HPDE6-E6E7 (cell line): ENCODE results near the gene SLC6A1.

ENCODE experiments used
- DNase-seq: peaks from one replicate; pipeline ENCODE4 v3.0.0; 2011; ENCODE audit warnings: missing footprints; ENCODE audit errors: extremely low spot score

The SLC6A1 gene

GRCh38 chr3:10970306-10970960, 22.1 kb upstream of the SLC6A1 start:
- DNase-seq, result no peak

- no peak for DNase-seq
Observed at GRCh38 chr3:10972072-10972782, 20.3 kb upstream of the SLC6A1 start.

GRCh38 chr3:10973046-10973595, 19.4 kb upstream of the SLC6A1 start:
- no peak for DNase-seq

- DNase-seq, result no peak
Observed at GRCh38 chr3:10974131-10974530, 18.4 kb upstream of the SLC6A1 start.

GRCh38 chr3:10974746-10975375, 17.7 kb upstream of the SLC6A1 start:
- DNase-seq, result no peak

- no peak for DNase-seq
Observed at GRCh38 chr3:10975695-10976234, 16.8 kb upstream of the SLC6A1 start.

GRCh38 chr3:10976770-10977169, 15.8 kb upstream of the SLC6A1 start:
- DNase-seq, result no peak

- no peak for DNase-seq
Observed at GRCh38 chr3:10977892-10978510, 14.5 kb upstream of the SLC6A1 start.

GRCh38 chr3:10978956-10979355, 13.6 kb upstream of the SLC6A1 start:
- no peak for DNase-seq

GRCh38 chr3:10980312-10980711, 12.2 kb upstream of the SLC6A1 start:
- no peak for DNase-seq

GRCh38 chr3:10981031-10981430, 11.5 kb upstream of the SLC6A1 start:
- no peak for DNase-seq

GRCh38 chr3:10981961-10982360, 10.6 kb upstream of the SLC6A1 start:
- DNase-seq, result no peak

- peak; percentile 4 for DNase-seq
Observed at GRCh38 chr3:10982782-10983181, 9.8 kb upstream of the SLC6A1 start.

GRCh38 chr3:10983219-10983916, 9.2 kb upstream of the SLC6A1 start:
- peak; percentile 46 for DNase-seq

GRCh38 chr3:10984371-10984896, 8.1 kb upstream of the SLC6A1 start:
- DNase-seq, result no peak

- no peak for DNase-seq
Observed at GRCh38 chr3:10985181-10985580, 7.4 kb upstream of the SLC6A1 start.

- DNase-seq, result no peak
Observed at GRCh38 chr3:10986592-10986991, 6.0 kb upstream of the SLC6A1 start.

GRCh38 chr3:10988001-10988665, 4.4 kb upstream of the SLC6A1 start:
- no peak for DNase-seq

- DNase-seq, result no peak
Observed at GRCh38 chr3:10988991-10989484, 3.5 kb upstream of the SLC6A1 start.

GRCh38 chr3:10992943-10993728, 588 bp downstream of the SLC6A1 start:
- no peak for DNase-seq
